Central memory CD8-positive, alpha-beta T cell (primary cell): Measurements from ENCODE around the gene TTLL6.

Experiments used
- ATAC-seq: fragments of 150-1000 bp; cut with Tn5 transposase; replicated peaks from 2 replicates; pipeline ENCODE4 v1.10.0; 2022; ENCODE audit warnings: mild to moderate bottlenecking, moderate FRiP score, moderate number of reproducible peaks; ENCODE audit not compliant: poor library complexity, severe bottlenecking; ENCODE audit errors: extremely low read depth
- DNase-seq, 2 donors: peaks; one replicate each; pipeline ENCODE4 v3.0.0; 2021; ENCODE audit warnings: low spot score in 2 of 2
- H3K27ac Mint-ChIP-seq: one replicate; pipeline ENCODE4 v1.8.0; 2022; ENCODE audit warnings: low read depth, mild to moderate bottlenecking, moderate library complexity, mixed read lengths
- H3K27me3 Mint-ChIP-seq: one replicate; pipeline ENCODE4 v1.8.0; 2022; ENCODE audit warnings: mixed read lengths
- H3K36me3 Mint-ChIP-seq: one replicate; pipeline ENCODE4 v1.8.0; 2022; ENCODE audit warnings: mild to moderate bottlenecking, moderate library complexity, mixed read lengths; ENCODE audit not compliant: insufficient read depth
- H3K4me1 Mint-ChIP-seq: one replicate; pipeline ENCODE4 v1.8.0; 2022; ENCODE audit warnings: mixed read lengths
- H3K4me3 Mint-ChIP-seq: one replicate; pipeline ENCODE4 v1.8.0; 2022; ENCODE audit warnings: mild to moderate bottlenecking, moderate library complexity, mixed read lengths
- H3K9me3 Mint-ChIP-seq: one replicate; pipeline ENCODE4 v1.8.0; 2022; ENCODE audit warnings: mixed read lengths

The TTLL6 gene

DNA sequence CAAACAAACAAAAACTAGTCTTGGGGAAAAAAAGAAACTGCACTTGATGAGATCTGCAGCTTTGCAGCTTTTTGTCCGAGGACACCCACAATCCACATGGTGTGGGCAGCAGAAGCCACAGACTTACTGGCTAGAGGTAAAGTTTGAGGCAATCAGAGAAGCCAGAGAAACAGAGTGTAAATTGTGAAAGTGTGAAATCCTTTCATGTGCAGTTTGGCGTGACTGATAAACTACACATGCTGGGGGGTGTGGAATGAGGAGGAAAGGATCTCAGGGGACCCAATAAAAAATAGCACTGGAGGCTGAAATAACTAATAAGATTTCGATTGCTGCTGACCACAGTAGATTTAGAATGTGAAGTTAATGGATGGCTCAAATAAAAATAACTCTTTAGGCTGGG, 46.1 kb downstream of the TTLL6 start:
- no peak overlapping the region for H3K4me3 Mint-ChIP-seq
- H3K27me3 Mint-ChIP-seq = peaks cover 57% of the 10 kb centered on the region
- no peak for ATAC-seq
- no peaks in the 10 kb centered on the region for H3K4me1 Mint-ChIP-seq
- no peak overlapping the region for H3K27ac Mint-ChIP-seq
- no peaks in the 10 kb centered on the region for H3K9me3 Mint-ChIP-seq
- H3K36me3 Mint-ChIP-seq = no peaks in the 10 kb centered on the region
- no peak for DNase-seq

DNA sequence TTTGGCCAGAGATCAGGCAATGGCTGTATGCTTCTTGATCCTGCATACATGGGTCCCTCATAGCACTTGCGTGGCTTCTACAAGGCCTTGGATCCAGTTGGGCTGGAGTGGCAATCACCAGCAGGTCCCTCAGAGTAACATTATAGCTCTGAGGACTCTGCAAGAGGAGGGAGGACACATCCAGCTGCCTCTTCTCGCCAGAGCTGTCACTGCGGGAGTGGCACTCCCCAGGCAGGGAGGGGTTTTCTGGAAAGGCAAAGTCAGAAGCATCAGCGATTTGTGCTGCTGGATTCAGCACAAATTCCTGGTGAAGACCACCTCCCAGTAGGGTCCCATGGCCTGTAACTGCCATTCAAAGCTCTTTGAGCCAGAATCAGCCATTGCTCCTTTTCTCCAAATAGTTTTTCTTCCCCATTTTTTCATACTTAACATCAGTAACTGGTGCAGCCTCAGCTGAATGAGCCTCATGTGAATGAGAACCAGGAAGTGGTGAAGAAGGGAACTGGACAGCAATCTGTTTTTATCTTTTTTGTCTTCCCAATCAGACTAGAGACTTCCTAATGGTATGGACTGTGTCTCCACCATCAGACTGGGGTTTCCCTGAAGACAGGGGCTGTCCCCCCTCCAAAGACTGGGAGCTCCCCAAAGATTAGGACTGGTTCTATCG, 47.9 kb downstream of the TTLL6 start:
- no peak for ATAC-seq
- peaks cover 73% of the 10 kb centered on the region for H3K27me3 Mint-ChIP-seq
- no peaks in the 10 kb centered on the region for H3K4me1 Mint-ChIP-seq

DNA sequence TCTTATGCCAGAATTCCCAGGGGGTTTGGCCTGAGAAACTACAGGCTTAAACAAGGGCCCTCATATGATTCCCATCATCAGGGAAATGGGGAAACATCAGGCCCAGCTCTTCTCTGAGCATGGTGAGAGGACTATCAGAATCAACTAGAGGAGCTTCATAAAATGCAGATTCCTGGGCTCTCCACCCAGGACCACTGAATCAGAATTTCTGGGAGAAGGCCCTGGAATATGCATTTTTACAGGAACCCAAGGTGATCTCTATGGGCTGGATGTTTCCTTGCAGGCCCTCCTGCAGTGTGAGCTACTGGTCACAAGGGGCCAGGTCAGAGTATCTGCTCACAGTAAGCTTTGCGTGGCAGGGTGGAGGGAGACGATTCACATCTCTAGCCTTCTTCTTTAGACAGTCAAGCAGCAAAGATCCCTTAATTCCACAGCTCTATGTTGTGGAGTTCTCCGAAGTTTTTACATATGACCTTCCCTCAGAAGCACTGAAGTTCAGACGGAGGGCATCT, 49.7 kb downstream of the TTLL6 start:
- Mint-ChIP-seq H3K9me3 (no peaks in the 10 kb centered on the region), H3K27me3 (peaks cover 79% of the 10 kb centered on the region), H3K4me3 (no peak overlapping the region), H3K36me3 (no peaks in the 10 kb centered on the region), H3K27ac (no peak overlapping the region), H3K4me1 (no peaks in the 10 kb centered on the region)
- no peak for ATAC-seq
- no peak for DNase-seq

More for the DNA sequence above, 47.9 kb downstream of the TTLL6 start:
- H3K36me3 Mint-ChIP-seq = no peaks in the 10 kb centered on the region
- H3K9me3 Mint-ChIP-seq = no peaks in the 10 kb centered on the region
- no peak overlapping the region for H3K4me3 Mint-ChIP-seq
- no peak for DNase-seq
- no peak overlapping the region for H3K27ac Mint-ChIP-seq

DNA sequence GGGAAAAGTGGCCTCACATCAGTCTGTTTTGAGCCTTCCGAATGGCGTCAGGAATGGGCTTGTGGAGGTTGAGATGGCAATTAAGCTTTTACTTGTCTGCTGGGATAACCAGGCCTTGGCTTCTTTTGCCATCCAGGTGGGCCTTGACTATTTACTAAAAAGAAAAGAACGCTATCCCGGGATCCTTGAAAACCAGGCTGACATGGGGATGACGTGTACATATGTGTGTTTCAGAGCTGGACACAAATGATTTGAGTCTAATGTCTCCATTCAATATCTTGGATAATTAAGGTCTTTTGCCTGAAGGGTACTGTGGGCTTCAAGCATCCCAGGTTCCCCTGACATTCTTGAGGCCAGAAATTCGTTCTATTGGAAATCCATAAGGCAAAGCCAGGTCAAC, 55.9 kb downstream of the TTLL6 start:
- H3K36me3 Mint-ChIP-seq = no peaks in the 10 kb centered on the region
- ATAC-seq (no peak), DNase-seq (no peak)
- no peaks in the 10 kb centered on the region for H3K4me1 Mint-ChIP-seq
- no peaks in the 10 kb centered on the region for H3K9me3 Mint-ChIP-seq
- H3K27ac Mint-ChIP-seq = no peak overlapping the region
- no peak overlapping the region for H3K4me3 Mint-ChIP-seq
- peaks cover 97% of the 10 kb centered on the region for H3K27me3 Mint-ChIP-seq

DNA sequence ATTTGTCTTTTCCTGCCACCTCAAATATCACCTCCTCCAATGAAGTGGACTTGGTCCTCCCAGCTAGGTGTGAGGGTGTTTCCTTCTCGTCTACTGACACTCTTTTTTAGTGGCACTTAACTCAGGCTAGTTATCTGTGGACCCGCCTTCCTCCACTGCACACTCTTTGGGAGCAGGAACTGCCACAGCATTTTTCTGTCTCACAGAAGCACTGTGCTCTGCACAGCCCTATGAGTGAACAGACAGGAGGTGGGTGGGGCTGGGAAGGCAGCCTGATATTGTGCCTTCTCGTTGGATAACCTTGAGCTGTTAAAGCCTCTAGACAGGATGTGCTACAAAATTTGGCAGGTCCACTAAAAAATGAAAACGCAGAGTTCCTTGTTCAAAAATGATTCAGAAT, 56.6 kb downstream of the TTLL6 start:
- no peak overlapping the region for H3K4me3 Mint-ChIP-seq
- ATAC-seq (no peak), DNase-seq (no peak)
- no peaks in the 10 kb centered on the region for H3K36me3 Mint-ChIP-seq
- no peak overlapping the region for H3K27ac Mint-ChIP-seq
- H3K4me1 Mint-ChIP-seq = no peaks in the 10 kb centered on the region
- no peaks in the 10 kb centered on the region for H3K9me3 Mint-ChIP-seq
- peaks cover 97% of the 10 kb centered on the region for H3K27me3 Mint-ChIP-seq

DNA sequence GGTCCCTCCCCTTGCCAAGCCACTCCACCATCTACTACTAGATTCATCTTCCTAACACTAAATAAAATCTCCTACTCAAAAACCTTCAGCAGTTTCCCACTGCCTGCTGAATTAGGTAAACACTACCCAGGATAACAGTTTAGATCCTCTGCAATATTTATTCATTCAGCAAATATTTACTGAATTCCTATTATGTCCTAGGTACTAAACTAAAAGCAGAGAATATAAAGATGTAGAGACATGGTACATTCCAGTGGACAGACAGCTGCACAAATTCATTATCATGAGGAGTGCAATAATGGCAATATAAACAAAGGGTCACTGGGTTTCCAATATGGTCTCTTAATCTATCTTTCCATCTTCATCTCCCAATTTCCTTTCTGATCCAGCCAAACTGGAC, 57.7 kb downstream of the TTLL6 start:
- H3K4me1 Mint-ChIP-seq = peaks cover 4% of the 10 kb centered on the region
- no peak overlapping the region for H3K4me3 Mint-ChIP-seq
- ATAC-seq (no peak), DNase-seq (no peak)
- H3K27me3 Mint-ChIP-seq = peaks cover 99% of the 10 kb centered on the region
- peak overlapping the region; percentile 52 for H3K27ac Mint-ChIP-seq
- H3K36me3 Mint-ChIP-seq = no peaks in the 10 kb centered on the region
- H3K9me3 Mint-ChIP-seq = no peaks in the 10 kb centered on the region

DNA sequence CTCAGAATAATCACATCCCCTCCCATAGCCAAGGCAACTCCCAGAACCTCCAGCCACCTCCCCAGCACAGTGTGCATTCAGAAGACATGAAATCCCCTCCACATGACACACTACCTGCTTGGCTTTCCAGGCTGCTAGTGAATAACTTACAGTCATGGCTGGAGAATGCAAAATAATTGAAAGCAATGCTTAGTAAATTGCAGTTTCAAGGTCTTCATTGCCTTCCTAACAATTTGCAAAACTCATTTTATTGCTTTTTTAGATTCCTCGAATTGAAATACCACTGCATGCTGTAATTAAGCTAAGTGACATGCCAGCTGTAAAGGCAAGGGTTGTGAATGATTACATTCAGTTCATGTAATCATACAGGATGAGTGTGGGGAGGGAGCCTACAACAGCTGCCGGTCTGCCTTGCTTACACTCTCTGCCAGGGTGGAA, 59.5 kb downstream of the TTLL6 start:
- no peaks in the 10 kb centered on the region for H3K9me3 Mint-ChIP-seq
- H3K27ac Mint-ChIP-seq = no peak overlapping the region
- H3K27me3 Mint-ChIP-seq = peaks cover 99% of the 10 kb centered on the region
- ATAC-seq (no peak), DNase-seq (no peak)
- H3K36me3 Mint-ChIP-seq = peaks cover 6% of the 10 kb centered on the region
- no peak overlapping the region for H3K4me3 Mint-ChIP-seq
- peaks cover 14% of the 10 kb centered on the region for H3K4me1 Mint-ChIP-seq

DNA sequence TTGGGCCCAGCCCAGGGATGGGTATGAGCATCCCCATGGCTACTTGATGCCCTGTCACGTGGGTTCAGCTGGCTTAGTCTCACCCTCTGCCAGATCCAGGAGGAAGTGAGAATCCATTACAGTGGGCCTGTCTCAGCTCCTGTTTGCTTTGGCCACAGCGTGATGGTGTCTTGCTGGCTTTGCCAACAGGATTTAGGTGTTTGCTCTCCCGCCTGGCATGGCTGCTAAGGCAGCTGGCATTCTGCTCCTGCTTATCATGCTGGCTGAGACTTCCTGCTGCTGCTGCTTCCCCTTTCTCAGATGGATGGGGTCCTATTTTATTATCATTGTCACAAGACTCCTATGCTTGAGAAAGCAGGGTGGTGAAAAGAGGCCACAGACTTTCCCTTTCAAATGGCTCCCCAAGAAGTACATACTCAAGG, 60.2 kb downstream of the TTLL6 start:
- H3K27me3 Mint-ChIP-seq = peaks cover 99% of the 10 kb centered on the region
- H3K36me3 Mint-ChIP-seq = peaks cover 6% of the 10 kb centered on the region
- H3K4me3 Mint-ChIP-seq = no peak overlapping the region
- H3K9me3 Mint-ChIP-seq = no peaks in the 10 kb centered on the region
- no peak for ATAC-seq
- H3K4me1 Mint-ChIP-seq = peaks cover 14% of the 10 kb centered on the region
- DNase-seq = no peak
- no peak overlapping the region for H3K27ac Mint-ChIP-seq

DNA sequence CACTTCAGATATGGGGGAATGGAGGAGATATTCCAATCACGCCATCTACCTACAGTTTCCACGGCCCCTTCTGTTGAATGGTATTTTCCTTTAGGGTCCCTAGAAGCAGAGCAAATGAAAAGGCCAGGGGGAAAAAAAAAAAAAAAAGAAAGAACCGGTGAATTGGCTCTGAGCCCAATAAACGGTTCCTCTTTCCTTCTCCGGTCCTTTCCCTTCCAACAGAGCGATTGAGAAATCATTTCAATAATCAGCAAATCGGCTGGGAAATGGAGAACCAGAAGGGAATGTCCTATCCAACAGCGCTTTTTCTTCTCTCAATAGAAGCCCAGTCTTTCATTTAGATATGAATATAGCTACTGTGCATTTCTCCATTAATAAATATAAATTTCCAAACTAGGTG, 61.7 kb downstream of the TTLL6 start:
- Mint-ChIP-seq H3K27ac (peak overlapping the region; percentile 38), H3K36me3 (peaks cover 8% of the 10 kb centered on the region), H3K9me3 (no peaks in the 10 kb centered on the region), H3K4me3 (no peak overlapping the region), H3K27me3 (peaks cover 98% of the 10 kb centered on the region), H3K4me1 (peaks cover 14% of the 10 kb centered on the region)
- ATAC-seq = no peak
- DNase-seq = no peak

DNA sequence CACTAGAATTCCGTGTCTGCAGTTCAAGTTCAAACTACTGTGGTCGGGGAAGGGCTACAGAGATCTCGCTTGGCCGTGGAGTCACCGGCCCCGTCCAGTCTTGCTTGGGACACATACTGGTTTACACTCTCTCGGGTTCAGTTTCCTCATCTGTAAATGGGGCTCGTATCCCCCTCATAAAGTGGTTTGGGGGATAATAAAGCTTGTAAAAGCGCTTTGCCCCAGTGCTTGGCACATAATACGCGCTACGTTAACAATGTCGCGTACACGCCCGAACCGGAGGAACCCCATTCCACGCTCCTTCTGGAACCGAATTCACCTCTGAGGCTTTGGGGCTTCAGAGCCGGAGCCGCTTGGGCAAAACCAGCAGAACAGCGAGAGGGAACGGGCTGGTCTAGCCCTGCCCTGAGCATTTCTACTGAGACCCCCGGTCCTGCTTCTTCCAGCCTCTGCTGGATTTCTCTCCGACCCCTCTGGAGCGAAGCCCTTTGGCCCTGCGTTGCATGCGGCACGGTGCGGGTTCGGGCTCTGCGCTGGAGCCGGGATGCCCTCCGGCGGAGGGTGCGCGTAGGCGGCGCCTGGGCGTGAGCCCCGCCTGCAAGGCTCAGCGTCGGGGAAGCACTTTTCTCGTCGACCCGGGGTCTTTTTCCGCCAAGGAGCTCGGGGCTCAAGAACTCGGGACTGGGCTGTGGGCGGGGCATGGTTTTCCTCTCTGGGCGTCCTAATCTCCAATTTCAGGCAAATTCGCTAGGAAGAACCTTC, 62.3 kb downstream of the TTLL6 start:
- Mint-ChIP-seq H3K27ac (peak overlapping the region; percentile 38), H3K4me3 (no peak overlapping the region)

DNA sequence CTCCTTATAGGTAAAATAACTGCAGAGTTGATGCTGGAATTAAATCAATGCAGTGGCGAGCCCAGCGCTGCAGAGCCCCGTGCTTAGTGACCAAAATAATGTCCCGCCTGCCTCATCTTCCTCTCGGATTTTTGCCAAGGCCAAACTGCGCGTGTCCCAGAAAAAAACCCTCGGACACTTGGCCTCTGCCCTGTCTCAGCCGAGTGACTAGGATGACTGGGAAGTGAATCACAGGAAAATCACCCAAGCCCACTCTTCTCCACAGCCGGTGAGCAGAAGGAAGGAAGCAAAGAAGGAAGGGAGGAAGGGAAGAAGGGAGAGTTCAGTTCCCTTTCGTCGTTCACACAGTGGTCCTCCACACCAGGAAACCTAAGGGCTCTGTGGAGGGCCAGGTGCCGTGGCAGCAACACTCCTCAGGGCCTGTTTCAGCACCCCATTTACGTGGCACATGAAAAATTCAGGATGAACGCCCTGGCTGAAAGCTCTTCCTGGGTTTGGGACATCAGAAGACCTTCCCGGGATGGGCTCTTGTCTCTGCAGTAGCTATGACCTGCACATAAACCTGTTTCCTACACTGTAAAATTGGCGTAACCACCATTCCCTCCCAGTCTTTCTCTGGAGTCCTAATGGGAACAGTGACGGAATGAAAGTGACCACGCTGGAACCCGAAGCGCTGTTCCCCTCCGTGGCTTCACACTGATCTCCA, 63.1 kb downstream of the TTLL6 start:
- DNase-seq (no peak), ATAC-seq (no peak)
- no peak overlapping the region for H3K4me3 Mint-ChIP-seq
- no peak overlapping the region for H3K27ac Mint-ChIP-seq
- peaks cover 12% of the 10 kb centered on the region for H3K36me3 Mint-ChIP-seq
- peaks cover 14% of the 10 kb centered on the region for H3K4me1 Mint-ChIP-seq
- peaks cover 98% of the 10 kb centered on the region for H3K27me3 Mint-ChIP-seq
- no peaks in the 10 kb centered on the region for H3K9me3 Mint-ChIP-seq

More for the DNA sequence above, 62.3 kb downstream of the TTLL6 start:
- DNase-seq (no peak), ATAC-seq (no peak)
- H3K4me1 Mint-ChIP-seq = peaks cover 14% of the 10 kb centered on the region
- H3K9me3 Mint-ChIP-seq = no peaks in the 10 kb centered on the region
- peaks cover 98% of the 10 kb centered on the region for H3K27me3 Mint-ChIP-seq
- H3K36me3 Mint-ChIP-seq = peaks cover 8% of the 10 kb centered on the region

DNA sequence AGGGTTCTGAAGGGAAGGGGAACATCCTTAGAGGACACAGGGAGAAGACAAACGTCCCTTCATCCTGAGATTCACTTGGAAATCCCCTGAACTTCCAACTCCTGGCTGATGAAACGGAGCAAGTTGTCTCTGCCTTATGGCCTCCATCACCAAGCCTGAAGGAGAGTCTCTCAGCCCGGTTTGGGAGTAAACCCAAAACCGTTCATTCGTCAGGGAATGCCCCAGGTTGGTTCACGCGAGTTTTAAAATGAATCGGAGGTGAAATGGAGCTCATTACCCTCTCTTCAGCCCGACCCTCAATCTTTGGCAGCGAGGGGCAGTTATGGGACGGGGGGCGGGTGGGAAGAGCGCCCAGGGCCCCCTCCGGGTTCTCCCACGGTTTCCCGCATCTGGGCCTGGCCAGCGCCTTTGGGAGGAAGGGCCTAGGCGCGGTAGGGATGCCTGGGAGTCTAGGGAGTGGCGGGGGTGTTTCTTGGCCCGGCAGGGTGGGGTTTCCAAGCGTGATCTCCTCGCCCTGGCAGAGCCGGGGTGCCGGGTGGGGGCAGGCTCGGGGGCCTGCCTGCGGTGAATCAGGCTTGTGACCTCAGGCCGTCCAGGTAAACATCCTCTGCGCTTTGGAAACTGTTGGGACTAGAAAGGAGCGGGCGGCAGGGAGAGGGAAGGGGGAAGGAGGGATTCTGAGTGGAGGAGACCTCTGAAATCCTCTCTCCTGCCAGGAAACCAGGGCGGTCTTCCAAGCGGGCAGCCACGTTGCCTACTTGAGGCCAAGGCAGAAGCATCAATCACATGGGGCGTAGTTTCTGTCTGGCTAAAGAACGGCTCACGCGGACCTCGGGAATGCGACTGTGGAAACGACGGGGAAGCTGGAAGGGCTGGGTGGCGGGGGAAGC, 64.4 kb downstream of the TTLL6 start:
- Mint-ChIP-seq H3K36me3 (peaks cover 12% of the 10 kb centered on the region), H3K27ac (no peak overlapping the region), H3K9me3 (no peaks in the 10 kb centered on the region), H3K4me1 (peaks cover 14% of the 10 kb centered on the region), H3K27me3 (peaks cover 97% of the 10 kb centered on the region), H3K4me3 (no peak overlapping the region)
- ATAC-seq = no peak
- DNase-seq = no peak
